GM21360 (cell line): ENCODE data around the gene PITPNM3.

ENCODE experiments used
- ATAC-seq: cut with Tn5 transposase; IDR thresholded peaks from one replicate; pipeline ENCODE4 v1.9.1; 2021; ENCODE audit warnings: mild to moderate bottlenecking, moderate library complexity; ENCODE audit not compliant: unreplicated experiment

The PITPNM3 gene

DNA sequence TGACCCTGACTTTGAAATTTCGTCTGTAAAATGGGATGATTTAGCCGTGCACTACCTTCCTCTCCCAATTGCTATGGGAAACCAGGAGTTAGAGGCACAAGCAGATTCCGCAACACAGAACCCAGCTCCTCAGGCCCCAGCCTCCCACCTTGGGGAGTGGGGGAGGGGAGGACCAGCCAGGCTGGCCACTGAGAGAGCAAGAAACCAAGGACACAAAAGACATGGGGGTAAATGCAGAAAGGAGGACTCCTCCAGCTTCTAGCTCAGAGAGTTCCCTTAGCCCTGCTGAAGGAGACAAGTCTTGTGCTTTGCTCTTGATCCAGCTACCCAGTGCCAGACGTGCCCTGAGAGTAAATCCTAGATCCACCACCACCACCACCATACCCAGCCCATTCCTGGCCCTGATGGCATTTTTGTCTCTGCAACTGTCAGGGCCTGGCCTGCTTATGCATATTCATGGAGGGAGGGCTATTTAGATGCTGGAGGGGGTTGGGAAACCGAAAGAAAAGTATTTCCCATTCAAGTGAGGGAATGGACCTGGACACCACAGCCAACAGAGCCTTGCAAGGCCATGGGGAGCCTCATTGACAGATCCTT is 25.9 kb downstream of the PITPNM3 start:
- no peak for ATAC-seq

DNA sequence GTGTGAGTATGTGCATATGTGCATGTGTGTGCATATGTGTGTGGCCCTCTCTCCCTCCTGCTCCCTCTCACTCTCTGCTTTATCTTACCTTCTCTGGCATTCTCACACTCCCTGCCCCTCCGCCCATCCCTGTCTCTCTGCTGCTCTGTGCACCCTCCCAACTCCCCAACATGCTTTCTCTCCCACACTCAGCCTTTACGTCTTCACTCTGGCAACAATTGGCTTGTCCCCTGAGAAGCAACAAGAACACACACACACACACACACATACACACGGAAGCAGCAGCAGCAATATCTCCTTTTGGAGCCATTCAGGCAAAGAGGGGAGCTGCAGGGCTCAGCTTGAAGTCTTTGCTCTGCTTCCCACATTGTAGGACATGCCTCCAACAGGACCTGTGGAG is 27.8 kb downstream of the PITPNM3 start:
- ATAC-seq = no peak

DNA sequence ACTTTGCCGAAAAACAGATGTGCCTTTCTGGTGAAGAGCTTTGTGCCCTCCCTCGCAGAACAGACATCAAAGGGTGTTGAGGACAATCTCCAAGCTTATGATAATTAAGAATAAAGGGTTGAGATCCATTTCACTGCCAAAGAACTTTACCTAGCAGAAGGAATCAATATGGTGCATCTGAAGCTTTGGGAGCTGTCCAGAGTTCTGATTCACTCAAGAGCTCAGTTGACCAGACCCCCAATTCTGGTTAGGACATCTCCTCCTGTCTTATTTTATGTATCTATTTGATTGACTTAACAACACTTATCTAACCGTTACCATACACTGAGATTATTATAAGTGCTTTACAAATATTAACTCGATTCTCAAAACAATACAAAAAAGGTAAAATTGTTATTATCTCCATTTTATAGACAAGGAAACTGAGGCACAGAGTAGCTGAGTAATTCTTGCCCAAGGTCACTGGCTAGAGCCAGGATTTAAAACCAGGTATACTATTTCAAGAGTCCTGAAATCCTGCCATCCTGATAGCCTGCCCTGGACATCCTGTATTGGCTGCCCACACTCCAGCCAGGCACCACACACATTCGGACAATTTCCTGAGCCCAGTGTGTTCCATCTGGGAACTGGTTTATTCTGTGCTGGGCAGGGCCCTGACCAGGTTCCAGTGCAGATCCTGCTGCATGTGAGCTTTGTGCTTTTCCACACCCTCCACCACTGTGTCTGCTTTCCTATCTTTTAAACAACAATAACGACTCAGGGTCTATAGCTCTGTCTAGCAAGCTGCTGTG is 29.8 kb downstream of the PITPNM3 start:
- no peak for ATAC-seq

DNA sequence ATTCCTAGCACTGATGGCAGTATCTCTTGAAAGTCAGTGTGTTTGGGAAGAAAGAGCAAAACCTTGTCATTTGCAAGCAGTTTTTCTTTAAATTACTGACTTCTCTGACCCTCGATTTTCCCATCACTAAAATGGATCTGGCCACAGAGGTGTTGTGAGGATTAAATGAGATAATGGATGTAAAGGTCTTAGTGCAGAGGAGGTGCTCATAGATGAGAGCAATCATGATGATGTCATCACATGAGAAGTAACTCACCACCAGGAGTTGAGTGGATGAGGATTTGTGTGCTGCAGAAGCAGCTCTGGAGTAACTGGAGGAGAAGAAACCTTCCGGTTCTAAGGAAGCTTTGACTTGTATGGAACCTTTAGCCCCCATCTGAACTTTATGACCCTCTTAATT is 30.6 kb downstream of the PITPNM3 start:
- no peak for ATAC-seq

DNA sequence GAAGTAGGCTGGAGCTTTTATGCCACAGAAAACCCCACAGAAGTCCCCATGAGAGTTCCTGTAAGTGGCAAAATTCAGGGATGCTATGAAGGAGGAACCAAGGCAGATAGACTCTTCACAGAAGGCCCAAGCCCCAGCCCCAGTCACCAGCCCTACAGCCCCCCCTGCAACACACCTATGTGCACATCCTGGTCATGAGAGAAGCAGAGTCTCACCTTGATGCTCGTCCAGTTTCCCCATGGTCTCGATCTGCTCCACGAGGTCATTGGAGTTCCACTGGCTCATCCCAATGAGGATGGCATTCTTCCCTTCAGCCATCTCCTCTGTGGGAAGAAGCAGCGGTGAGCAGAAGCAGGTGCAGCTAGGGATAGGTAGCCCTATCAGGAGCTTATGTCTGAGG is 31.2 kb downstream of the PITPNM3 start:
- no peak for ATAC-seq

DNA sequence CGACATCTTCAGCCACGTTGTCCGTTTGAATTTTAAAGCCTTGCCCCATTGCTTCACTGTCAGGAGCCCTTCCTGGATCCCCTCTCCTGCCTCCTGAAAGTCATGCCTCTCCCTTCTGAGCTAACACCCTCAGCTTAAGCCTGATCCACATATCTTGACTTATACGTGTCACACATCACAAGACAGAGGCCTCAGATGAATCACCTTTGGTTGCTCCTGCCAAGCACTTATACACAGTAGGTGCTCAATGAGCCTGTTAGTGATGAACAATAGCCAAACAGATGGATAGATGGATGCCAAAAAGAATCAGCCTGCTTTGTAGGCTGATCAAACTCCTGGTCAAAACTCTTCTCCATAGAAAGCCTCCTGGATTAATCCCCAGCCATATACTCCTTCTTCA is 31.8 kb downstream of the PITPNM3 start:
- no peak for ATAC-seq

DNA sequence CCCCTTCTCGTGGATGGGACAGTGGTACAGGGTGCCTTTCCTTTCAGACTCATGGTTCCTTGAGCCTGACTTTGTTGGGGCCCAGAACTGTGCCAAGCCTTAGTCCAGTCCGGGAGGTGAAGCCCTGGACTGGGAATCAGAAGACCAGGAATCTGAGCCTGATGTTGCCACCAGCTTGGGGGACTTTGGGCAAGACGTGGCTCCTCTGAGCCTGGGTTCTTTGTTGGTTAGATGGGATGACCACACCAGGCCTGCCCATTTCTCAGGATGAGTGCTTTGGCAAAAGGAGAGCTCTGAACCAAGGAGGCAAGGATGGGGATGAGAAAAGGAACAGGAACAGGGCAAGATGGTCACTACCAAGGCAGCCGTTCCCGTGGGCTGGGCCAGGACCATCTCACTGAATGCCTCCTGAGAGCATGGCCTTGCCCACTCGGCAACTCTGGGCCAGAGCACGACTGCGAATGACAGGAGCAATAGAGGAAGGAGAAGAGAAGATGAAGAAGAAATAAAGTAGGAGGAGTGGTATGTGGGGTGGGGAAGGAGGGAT is 32.5 kb downstream of the PITPNM3 start:
- no peak for ATAC-seq

DNA sequence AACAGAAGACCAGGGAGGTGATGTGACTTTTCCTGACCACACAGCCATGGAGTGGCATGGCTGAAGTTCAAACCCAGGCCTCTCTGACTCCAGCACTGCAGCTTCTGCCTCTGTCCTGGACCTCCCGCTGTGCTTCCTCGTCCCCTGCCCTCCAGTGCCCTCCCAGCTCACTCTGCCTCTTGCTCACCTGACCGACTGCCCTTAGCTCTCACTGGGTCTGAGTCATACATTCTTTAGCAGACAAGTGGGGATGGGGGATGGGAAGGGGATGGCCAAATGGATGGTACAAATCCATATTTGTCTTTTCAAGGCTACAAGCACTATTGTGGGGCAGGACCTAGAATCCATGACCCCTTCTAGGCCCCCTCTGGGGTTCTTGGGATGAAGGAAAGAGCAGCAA is 33.0 kb downstream of the PITPNM3 start:
- ATAC-seq = no peak

DNA sequence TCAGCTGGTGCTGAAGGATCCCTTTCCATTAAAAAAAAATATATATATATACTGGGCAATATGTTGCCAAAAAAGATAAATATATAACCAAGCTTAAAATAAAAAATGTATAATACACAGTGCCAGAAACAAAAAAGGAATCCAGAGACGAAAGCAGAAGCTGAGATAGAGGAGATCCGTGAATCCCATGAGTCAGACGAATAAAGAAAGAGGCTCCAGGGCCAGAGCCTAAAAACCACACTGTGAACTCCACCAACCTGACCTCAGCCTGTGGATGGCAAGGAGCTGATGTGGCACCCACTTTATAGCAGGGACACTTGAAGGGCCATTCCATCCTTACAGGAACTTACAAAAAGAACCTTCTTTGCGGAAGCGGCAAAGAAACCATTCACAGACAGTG is 34.8 kb downstream of the PITPNM3 start:
- no peak for ATAC-seq

DNA sequence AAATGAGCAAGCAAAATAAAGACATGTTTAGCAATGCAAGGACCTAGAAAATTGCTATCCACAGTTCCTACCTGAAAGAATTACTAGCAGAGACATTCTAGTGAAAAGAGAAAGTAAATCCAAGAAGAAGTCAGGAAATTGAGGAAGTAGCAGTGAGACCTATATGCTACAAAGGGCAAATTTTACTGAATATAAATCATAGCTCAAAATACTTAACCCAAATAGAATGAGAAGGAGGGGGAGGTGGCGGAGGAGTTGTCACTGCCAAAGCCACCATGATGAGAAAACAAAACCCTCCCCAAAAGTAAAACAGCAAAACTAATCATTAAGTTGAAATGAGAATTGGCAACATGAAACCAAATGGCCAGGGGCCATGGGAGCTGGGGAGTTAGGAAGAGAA is 39.3 kb downstream of the PITPNM3 start:
- no peak for ATAC-seq

DNA sequence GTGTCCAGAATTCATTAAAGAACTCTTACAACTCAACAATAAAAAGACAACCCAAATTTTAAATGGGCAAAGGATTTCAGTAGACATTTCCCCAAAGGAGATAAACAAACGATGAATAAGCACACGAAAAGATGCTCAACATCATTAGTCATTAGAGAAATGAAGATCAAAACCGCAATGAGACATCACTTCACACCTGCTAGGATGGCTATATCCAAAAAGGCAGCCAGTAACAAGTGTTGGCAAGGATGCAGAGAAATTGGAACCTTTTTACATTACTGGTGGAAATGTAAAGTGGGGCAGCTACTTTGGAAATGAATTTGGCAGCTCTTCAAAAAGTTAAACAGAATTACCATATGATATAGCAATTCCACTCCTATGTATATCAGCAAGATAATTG is 42.0 kb downstream of the PITPNM3 start:
- no peak for ATAC-seq

DNA sequence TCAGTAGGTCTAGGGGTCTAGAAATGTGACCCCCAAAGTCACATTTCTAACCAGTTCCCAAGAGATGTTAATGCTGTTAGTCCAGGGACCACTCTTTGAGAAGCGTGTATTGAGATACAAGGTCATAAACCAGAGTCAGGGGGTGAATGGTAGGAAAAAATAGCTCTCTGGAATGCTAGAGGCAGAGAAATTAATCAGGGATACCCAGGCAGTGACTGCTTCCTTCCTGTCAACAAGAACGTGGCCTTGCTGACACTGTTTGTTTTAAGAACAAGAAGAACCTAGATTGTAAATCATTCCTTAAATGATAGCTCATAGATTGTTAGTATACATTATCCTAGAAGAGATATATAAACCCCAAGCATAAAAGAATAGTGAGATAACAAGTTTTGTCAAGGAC is 43.8 kb downstream of the PITPNM3 start:
- no peak for ATAC-seq

DNA sequence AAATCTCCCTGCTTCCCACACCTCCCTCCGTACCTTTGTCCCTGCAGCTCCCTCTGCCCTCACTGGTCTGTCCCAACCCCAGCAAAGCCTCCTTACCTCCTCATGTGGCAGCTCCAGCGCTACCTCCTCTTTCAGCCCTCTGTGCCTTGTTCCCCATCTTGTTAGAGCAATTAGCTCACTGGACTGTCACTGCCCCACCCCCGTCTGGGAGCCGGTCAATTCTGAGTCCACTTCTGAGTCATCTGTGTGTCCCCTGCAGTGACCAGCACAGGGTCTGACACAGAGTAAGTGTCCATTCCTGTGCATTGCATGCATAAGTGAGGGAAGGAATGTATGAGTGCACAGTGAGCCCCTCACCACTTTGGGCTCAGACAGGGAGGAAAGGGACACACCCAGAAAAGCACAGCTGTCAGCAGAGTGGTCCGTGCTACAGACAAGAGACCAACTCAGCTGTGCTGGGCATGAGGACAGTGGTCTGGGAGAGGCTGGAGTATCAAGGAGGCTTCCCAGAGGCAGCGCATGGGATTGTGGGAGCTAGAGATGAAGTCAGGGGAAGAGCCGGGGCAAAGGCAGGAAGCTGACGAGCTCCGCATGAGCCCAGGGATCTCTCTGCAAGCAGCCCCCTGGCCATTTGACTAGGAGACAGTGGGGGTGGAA is 45.9 kb downstream of the PITPNM3 start:
- no peak for ATAC-seq

DNA sequence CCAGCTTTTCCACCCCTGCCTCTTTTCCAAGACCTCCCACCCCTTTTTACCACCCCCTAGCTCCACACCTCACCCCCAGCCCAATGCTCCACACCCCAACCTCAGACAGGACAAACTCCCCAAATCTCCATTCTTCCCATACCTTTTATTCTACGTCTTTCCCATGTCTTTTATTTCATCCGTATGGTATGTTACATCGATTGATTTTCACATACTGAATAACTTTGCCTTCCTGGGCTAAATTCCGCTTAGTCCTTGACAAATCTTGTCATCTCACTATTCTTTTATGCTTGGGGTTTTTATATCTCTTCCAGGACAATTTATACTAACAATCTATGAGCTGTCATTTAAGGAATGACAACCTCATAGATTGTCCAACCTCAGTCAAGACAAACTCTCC is 46.4 kb downstream of the PITPNM3 start:
- ATAC-seq = no peak

DNA sequence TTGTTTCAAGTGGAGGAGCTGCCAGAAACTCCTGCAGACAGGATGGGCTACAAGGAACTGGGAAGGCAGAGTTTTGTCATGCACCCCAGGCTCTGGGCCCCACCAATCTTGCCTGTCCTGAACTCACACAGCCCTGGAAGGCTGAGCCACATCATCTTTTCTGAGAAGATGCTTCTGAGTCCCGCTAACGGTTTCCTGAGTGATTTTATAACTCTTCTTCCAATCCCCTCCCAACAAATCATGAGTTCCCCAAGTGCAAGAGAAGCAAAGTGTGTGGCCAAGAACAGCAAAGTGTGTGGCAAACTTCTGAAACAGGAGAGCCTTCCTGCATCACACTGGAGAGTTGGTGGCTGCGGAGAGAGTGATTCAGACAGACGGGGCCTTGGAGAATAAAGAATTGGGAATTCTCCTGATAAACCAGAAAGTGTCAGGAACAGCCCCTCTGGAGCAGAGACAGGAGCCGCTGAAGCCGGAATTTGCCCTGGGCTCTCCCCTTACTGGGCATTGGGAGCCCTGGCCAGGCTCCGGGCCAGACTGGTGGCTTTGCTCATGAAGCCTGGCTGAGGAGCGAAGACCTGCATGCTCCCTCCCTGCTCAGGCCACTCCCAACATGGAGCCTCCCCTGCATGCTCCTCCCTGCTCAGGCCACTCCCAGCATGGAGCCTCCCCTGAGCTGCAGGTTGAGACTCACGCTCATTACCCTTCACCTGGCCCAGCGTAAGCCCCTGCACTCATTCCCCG is 47.2 kb downstream of the PITPNM3 start:
- ATAC-seq = no peak

DNA sequence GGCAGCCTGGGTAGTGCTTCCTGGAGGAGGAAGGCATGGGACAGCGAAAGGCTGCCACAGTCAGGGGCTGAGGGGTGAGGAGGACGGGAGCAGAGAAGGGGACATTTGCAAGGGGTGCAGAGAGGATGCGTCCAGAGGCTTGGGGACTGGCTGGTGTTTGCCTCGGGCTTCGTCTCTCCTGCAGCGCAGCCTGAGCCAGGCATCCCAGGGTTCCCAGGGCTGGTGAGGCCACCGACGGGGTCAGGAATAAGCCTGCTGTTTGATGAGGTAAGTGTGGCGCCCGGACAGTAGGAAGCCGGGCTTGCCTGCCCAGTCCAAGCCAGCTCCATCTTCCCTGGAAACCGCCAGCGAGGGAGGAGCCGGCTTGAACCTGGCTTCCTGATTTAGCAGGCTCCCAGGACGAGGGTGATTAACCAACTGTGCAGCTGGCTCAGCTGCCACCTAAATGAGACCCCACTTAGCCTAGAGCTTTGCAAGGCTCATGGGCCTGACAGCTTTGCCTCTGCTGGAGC is 47.8 kb downstream of the PITPNM3 start:
- ATAC-seq = no peak

DNA sequence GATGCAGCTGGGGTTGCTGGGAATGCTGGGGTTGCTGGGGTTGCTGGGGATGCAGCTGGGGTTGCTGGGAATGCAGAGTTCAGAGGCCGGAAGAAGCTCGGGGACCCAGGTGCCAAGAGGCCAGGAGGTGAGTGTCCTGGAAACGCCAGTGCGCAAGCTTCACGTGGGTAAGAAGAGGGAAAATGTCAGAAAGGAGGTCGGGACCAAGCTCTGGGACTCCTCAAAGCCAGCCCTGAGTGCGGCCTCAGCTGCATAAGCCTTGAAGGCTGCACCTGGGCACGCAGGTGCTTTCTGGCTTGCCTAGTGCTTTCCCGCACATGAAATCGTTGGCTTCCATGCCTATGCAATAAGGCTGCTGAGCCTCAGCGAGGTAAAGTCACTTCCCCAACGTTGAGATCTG is 48.3 kb downstream of the PITPNM3 start:
- ATAC-seq = no peak

DNA sequence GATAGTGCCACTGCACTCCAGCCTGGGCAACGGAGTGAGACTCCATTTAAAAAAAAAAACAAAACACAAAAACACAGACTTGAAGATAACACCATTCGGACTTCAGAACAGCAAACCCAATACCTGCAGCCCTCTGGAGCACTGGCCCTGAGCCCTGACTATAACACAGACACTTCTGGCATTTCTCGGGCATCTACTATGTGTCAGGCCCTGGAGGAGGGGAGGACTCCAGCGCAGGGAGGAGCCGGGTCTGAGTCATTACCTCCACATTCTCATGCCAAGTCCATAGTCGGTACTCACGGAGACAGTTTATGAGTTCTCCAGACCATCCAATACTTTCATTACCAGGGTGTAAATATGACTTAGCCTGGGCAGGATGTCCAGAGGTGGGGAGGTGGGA is 48.8 kb downstream of the PITPNM3 start:
- no peak for ATAC-seq

DNA sequence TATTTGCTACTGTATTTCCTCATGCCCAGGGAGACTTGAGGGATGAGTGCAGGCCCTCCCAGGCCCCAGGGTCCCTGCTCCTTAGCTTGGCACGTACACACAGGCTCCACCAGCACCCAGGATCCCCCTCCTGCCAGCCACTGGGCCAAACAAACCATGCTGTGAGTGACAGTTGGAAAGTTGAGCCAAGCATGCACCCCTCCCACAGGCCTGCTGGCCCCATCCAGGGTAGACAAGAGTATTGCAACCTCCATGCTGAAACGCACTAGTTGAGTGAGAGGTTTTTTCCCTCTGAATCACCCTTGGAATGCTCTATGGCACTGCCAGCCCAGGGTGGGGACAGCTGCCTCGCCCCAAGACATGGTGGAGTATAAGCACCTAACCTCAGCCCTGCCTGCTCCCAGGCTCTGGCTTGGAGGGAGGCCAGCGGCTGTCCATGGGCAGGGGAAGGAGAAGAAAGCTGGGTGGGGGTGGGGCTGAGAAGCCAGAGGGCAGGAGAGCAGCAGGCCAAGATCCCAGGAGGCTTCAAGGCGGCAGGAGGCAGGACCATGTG is 49.6 kb downstream of the PITPNM3 start:
- ATAC-seq = no peak

DNA sequence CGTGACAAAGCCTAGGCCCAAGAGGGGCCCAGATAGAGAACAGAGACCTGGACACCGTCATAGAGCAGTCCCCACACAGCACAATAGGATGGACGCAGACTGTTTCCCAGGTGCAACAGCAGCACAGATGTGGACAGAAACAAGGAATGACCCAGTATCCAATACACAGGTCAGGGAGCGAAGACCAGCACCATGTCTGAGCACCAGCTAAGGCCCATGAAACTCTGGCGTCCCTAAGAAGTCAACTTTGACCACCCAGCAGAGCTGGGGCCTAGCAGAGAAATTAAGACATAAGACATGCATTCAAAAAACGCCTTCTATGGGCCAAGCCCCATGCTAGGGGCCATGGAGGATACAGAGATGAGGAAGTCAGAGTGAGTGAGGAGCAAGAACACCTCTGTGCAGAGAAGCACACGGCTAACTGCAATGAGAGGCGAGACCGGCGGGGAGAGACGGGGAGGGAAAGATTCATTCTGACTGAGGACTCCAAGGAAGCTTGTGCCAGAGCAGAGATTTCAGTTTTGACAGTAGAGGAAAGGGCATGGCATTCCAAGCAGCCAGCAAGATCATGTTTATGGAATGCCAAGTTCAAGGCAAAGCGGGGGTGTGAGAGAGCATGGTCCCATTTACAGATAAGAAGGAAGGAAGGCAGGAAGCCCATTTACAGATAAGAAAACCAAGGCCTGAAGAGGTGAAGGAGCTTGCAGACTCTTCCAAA is 50.8 kb downstream of the PITPNM3 start:
- no peak for ATAC-seq
